ENCODE results near the gene LEFTY2. TPM values are rescaled to one million over a fixed set of nuclear protein-coding genes. Genes with fewer than 3 reads are reported as not detected.

The LEFTY2 gene
- total and polyA plus RNA-seq, 2 of the 4 experiments (the other 2 are of a cell fraction), result not detected

GRCh38 chr1:225974454-225974853 is 33.4 kb upstream of the LEFTY2 start:
- no peak overlapping the region for H3K27ac ChIP-seq (ENCODE audit: insufficient read depth, low read length)
- no peak overlapping the region for H2AK5ac ChIP-seq (ENCODE audit: low read depth, low read length)
- no peaks in the 10 kb centered on the region for H3K27me3 ChIP-seq (ENCODE audit: control insufficient read depth, insufficient read depth, low read length)
- H4K91ac ChIP-seq (ENCODE audit: insufficient read depth, low read depth, low read length), result no peak overlapping the region
- H3K4me3 ChIP-seq (ENCODE audit: insufficient read depth, low read depth, low read length), result no peak overlapping the region
- no peak overlapping the region for H2BK120ac ChIP-seq (ENCODE audit: low read depth, low read length)
- H3K79me1 ChIP-seq (ENCODE audit: low read depth in 1 of 2, low read length in 2 of 2), result no peaks in the 10 kb centered on the region
- H2AFZ ChIP-seq (replicated peaks; ENCODE audit: low read length, poor library complexity), result no peak overlapping the region
- H3K18ac ChIP-seq (ENCODE audit: low read depth, low read length), result no peak overlapping the region
- TF ChIP-seq POLR2A (IDR thresholded peaks at IDR 0.05; ENCODE audit: low read depth, low read length) (no peak), CTCF (conservative IDR thresholded peaks at IDR 0.05; ENCODE audit: low read depth, low read length) (no peak), FOS (IDR thresholded peaks at IDR 0.05; ENCODE audit: low read depth, low read length) (no peak), RFX5 (IDR thresholded peaks at IDR 0.05; ENCODE audit: low read depth, low read length) (no peak), USF2 (IDR thresholded peaks at IDR 0.05; ENCODE audit: low read depth, low read length) (no peak), CHD1 (IDR thresholded peaks at IDR 0.05; ENCODE audit: low read depth, low read length) (no peak), RAD21 (IDR thresholded peaks at IDR 0.05; ENCODE audit: low read length) (no peak), MAZ (IDR thresholded peaks at IDR 0.05; ENCODE audit: borderline replicate concordance, low read depth, low read length) (no peak), ELK1 (IDR thresholded peaks at IDR 0.05; ENCODE audit: borderline replicate concordance, low read depth, low read length) (no peak), NFE2L2 (IDR thresholded peaks at IDR 0.05; ENCODE audit: low read depth, low read length) (no peak), CEBPB (IDR thresholded peaks at IDR 0.05; ENCODE audit: low read depth, low read length) (no peak), SMC3 (IDR thresholded peaks at IDR 0.05; ENCODE audit: low read depth, low read length) (no peak)
- dilution Hi-C loops (cut with HindIII; ENCODE audit: low sequenced_read_pairs, unreplicated experiment), result no loop called here
- BruUV-seq (replicated peaks), result no TSS peak
- peak overlapping the region; percentile 88 for H2AK9ac ChIP-seq (replicated peaks; ENCODE audit: low read depth, low read length, poor library complexity)
- intact Hi-C loops (cut with micrococcal nuclease), result loop anchor here (2.0 to 10.0 kb wide), 4 partner anchors 130 to 1050 kb away; partner anchors contain the start of genes DNAH14 and ENAH
- H2BK20ac ChIP-seq (ENCODE audit: low read depth, low read length), result no peak overlapping the region
- H3K14ac ChIP-seq (replicated peaks; ENCODE audit: low read depth, low read length), result no peak overlapping the region
- H3K56ac ChIP-seq (ENCODE audit: extremely low read depth, insufficient read depth, low read length), result no peak overlapping the region
- no peak overlapping the region for H2BK5ac ChIP-seq (ENCODE audit: low read depth, low read length, poor library complexity, severe bottlenecking)
- no peak overlapping the region for H4K8ac ChIP-seq (ENCODE audit: low read depth in 2 of 2, low read length in 2 of 2)
- no peaks in the 10 kb centered on the region for H3K4me1 ChIP-seq (ENCODE audit: control insufficient read depth, insufficient read depth, low read length)
- no peak overlapping the region for H2BK15ac ChIP-seq (ENCODE audit: low read depth, low read length)
- in situ Hi-C loops (cut with MboI; ENCODE audit: low sequenced_read_pairs), result loop anchor here (10.0 kb wide), 1 partner anchor 660 kb away; no protein-coding TSS in a partner anchor
- no peak overlapping the region for H3K9ac ChIP-seq (ENCODE audit: low read depth, low read length)
- ChIA-PET POLR2A (ENCODE audit: unreplicated experiment) (no interaction called here), CTCF (interaction anchor here (0.8 to 1.7 kb wide), 4 partner anchors 13 to 656 kb away, joined by 3 to 10 read pairs (median 4); partner anchors contain the start of gene SRP9)
- peaks cover 5% of the 10 kb centered on the region; the same call in 1 of the 2 replicates for H3K36me3 ChIP-seq (ENCODE audit: control insufficient read depth, insufficient read depth, low read length)
- DNase-seq, result no peak
- no peak overlapping the region for H3K4me2 ChIP-seq (ENCODE audit: low read depth, low read length)
- no peak overlapping the region for H4K5ac ChIP-seq (ENCODE audit: low read depth, low read length)
- H3K23ac ChIP-seq (ENCODE audit: low read depth, low read length), result no peak overlapping the region
- H4K20me1 ChIP-seq (ENCODE audit: insufficient read depth, low read length), result no peaks in the 10 kb centered on the region
- no peak overlapping the region for H3K4ac ChIP-seq (ENCODE audit: low read depth, low read length)
- no peaks in the 10 kb centered on the region for H3K9me1 ChIP-seq (ENCODE audit: insufficient read depth, low read length)
- 96% methylated on average over 4 of the region's 10 CpGs; no CpG with 5 or more reads in 1 of the 2 experiments for WGBS, 2 experiments (ENCODE audit: extremely low coverage in 2 of 2, insufficient read length in 1 of 2)
- no peak for ATAC-seq (ENCODE audit: low read depth)
- no peaks in the 10 kb centered on the region for H3K9me3 ChIP-seq (ENCODE audit: control insufficient read depth, insufficient read depth, low read length)
